HepG2 (cell line): Measurements from ENCODE around the gene ZNF544. TPM values are rescaled to one million over a fixed set of nuclear protein-coding genes. Genes with fewer than 3 reads are reported as not detected.

Source experiments
- AFF4 ChIP-seq: sonication (generic); formaldehyde crosslinking; IDR thresholded peaks from 2 replicates; pipeline ENCODE4 v1.4.0; 2020; ENCODE audit warnings: missing genetic modification reagents
- EP300 ChIP-seq, 3 experiments: sonication (generic) in 1 of 3; formaldehyde crosslinking in 1 of 3; IDR thresholded peaks; 2 replicates each; pipeline versions ENCODE4 v1.5.1 to v1.6.1; 2011 to 2020; ENCODE audit warnings: low read depth in 2 of 3, low read length in 2 of 3, borderline replicate concordance in 1 of 3, improper control_type of control experiment in 1 of 3, mild to moderate bottlenecking in 1 of 3, missing genetic modification reagents in 1 of 3, moderate library complexity in 1 of 3
- ETV6 ChIP-seq: sonication (generic); formaldehyde crosslinking; conservative IDR thresholded peaks from 2 replicates; pipeline ENCODE4 v1.4.0; 2020; ENCODE audit warnings: missing genetic modification reagents
- LBX2 ChIP-seq: sonication (generic); formaldehyde crosslinking; IDR thresholded peaks from 2 replicates; pipeline ENCODE4 v1.5.0; 2020; ENCODE audit warnings: missing genetic modification reagents, mild to moderate bottlenecking, borderline replicate concordance
- PHF21A ChIP-seq: sonication (generic); formaldehyde crosslinking; IDR thresholded peaks from 2 replicates; pipeline ENCODE4 v1.5.0; 2020; ENCODE audit warnings: mild to moderate bottlenecking, missing genetic modification reagents
- REXO4 ChIP-seq: sonication (generic); formaldehyde crosslinking; IDR thresholded peaks from 2 replicates; pipeline ENCODE4 v1.8.0; 2022; ENCODE audit warnings: missing genetic modification reagents, mild to moderate bottlenecking, borderline replicate concordance
- SMYD3 ChIP-seq: sonication (generic); formaldehyde crosslinking; IDR thresholded peaks from 2 replicates; pipeline ENCODE4 v1.8.1; 2023; ENCODE audit warnings: mild to moderate bottlenecking, missing genetic modification reagents
- SOX13 ChIP-seq, 3 experiments: fragments of 450-650 bp in 1 of 3; sonication (generic) in 1 of 3; formaldehyde crosslinking in 1 of 3; IDR thresholded peaks in 2 of 3; conservative IDR thresholded peaks in 1 of 3; 2 replicates each; pipeline versions ENCODE4 v1.5.0 to v1.6.1; 2016 to 2020; ENCODE audit warnings: antibody characterized with exemption in 1 of 3, mild to moderate bottlenecking in 1 of 3, missing compliant biosample characterization in 1 of 3, missing genetic modification reagents in 1 of 3, moderate library complexity in 1 of 3
- ZBTB25 ChIP-seq: IDR thresholded peaks from 2 replicates; pipeline ENCODE4 v1.6.1; 2018; ENCODE audit warnings: missing genetic modification reagents
- ZBTB39 ChIP-seq: sonication (generic); formaldehyde crosslinking; IDR thresholded peaks from 2 replicates; pipeline ENCODE4 v1.5.0; 2020; ENCODE audit warnings: missing genetic modification reagents
- ZNF354B ChIP-seq: sonication (generic); formaldehyde crosslinking; IDR thresholded peaks from 2 replicates; pipeline ENCODE4 v1.8.0; 2022; ENCODE audit warnings: mild to moderate bottlenecking, missing genetic modification reagents
- ZNF44 ChIP-seq: sonication (generic); formaldehyde crosslinking; IDR thresholded peaks from 2 replicates; pipeline ENCODE4 v1.5.1; 2020; ENCODE audit warnings: mild to moderate bottlenecking, missing genetic modification reagents
- ZNF598 ChIP-seq: sonication (generic); formaldehyde crosslinking; IDR thresholded peaks from 2 replicates; pipeline ENCODE4 v1.5.1; 2020; ENCODE audit warnings: mild to moderate bottlenecking, missing genetic modification reagents, borderline replicate concordance
- ZNF652 ChIP-seq: IDR thresholded peaks from 2 replicates; pipeline ENCODE4 v1.6.1; 2016; ENCODE audit warnings: low read depth, borderline replicate concordance
- ZNF878 ChIP-seq: sonication (generic); formaldehyde crosslinking; IDR thresholded peaks from 2 replicates; pipeline ENCODE4 v1.8.1; 2023; ENCODE audit warnings: mild to moderate bottlenecking, missing genetic modification reagents, moderate library complexity
- ZSCAN21 ChIP-seq: sonication (generic); formaldehyde crosslinking; IDR thresholded peaks from 2 replicates; pipeline ENCODE4 v1.8.0; 2022; ENCODE audit warnings: mild to moderate bottlenecking, missing genetic modification reagents, moderate library complexity, borderline replicate concordance
- ZSCAN31 ChIP-seq: sonication (generic); formaldehyde crosslinking; IDR thresholded peaks from 2 replicates; pipeline ENCODE4 v1.5.0; 2020; ENCODE audit warnings: low read depth, mild to moderate bottlenecking, missing genetic modification reagents
- polyA plus RNA-seq, 8 experiments: library from polyadenylated mRNA; depleted of rRNA in 3 of 8; stranded (reverse) in 7 of 8; unstranded in 1 of 8; fragments of >200 nt; fragmentation: Illumina TruSeq in 4 of 8; extraction: Trizol in 4 of 8; gene quantifications; 2 replicates each; pipeline versions ENCODE4 v1.2.1 to v1.2.3, GENCODE V29; 2011 to 2016; ENCODE audit warnings: low read depth in 4 of 8, missing spikeins in 1 of 8, mixed read lengths in 1 of 8; ENCODE audit not compliant: insufficient read depth in 1 of 8
- total RNA-seq, 5 experiments: library from RNA; depleted of rRNA; stranded (reverse); fragments of >200 nt; fragmentation: Illumina TruSeq; extraction: Trizol; gene quantifications; 2 replicates each; pipeline ENCODE4 v1.2.3, GENCODE V29; 2016; ENCODE audit warnings: low read depth in 1 of 5

ZNF544 gene
- total and polyA plus RNA-seq, 2 of the 13 experiments (the other 11 are each of a cell fraction or from before 2014, with no cell fraction given) = 13.1 to 17.0 TPM

GRCh38 chr19:58182989-58183816, 45.5 kb upstream of the ZNF544 start, which contains the start of gene ZNF274 (continued):
- TF ChIP-seq ZBTB25 (no peak), ZNF44 (CRISPR knock-in tag) (0 out of 2 replicates have a peak, but pooled peaks have one; percentile 18), LBX2 (0 out of 2 replicates have a peak, but pooled peaks have one; percentile 18), ETV6 (CRISPR knock-in tag) (no peak), AFF4 (CRISPR knock-in tag) (no peak), ZNF598 (0 out of 2 replicates have a peak, but pooled peaks have one; percentile 42), SMYD3 (CRISPR knock-in tag) (no peak), ZBTB39 (CRISPR knock-in tag) (no peak), ZNF878 (CRISPR knock-in tag) (no peak), ZSCAN21 (CRISPR knock-in tag) (peak; percentile 79), ZSCAN31 (CRISPR knock-in tag) (no peak), EP300 (IDR thresholded peaks at IDR 0.05; ENCODE audit: low read depth in 2 of 2, low read length in 2 of 2) (no peak), EP300 (CRISPR knock-in tag; IDR thresholded peaks at IDR 0.05; ENCODE audit: borderline replicate concordance) (no peak; the same call in 1 of the 2 replicates), ZNF354B (CRISPR knock-in tag) (0 out of 2 replicates have a peak, but pooled peaks have one; percentile 18), ZNF652 (no peak), PHF21A (CRISPR knock-in tag) (no peak), SOX13 (IDR thresholded peaks at IDR 0.05) (no peak), SOX13 (CRISPR knock-in tag; conservative IDR thresholded peaks at IDR 0.05 in 1 of 2, IDR thresholded peaks at IDR 0.05 in 1 of 2) (no peak), REXO4 (CRISPR knock-in tag) (peak; percentile 29; the same call in 1 of the 2 replicates)
